Raji (cell line): ENCODE measurements around the gene SLIT3.

ENCODE experiments used
- POLR2A ChIP-seq: IDR thresholded peaks from 2 replicates; pipeline ENCODE4 v1.6.1; 2011; ENCODE audit warnings: low read depth, low read length, control low read depth; ENCODE audit not compliant: insufficient read depth

The SLIT3 gene

GRCh38 chr5:169219351-169219750, 81.6 kb downstream of the SLIT3 start:
- TF ChIP-seq POLR2A: no peak

- TF ChIP-seq POLR2A: no peak
Measured at GRCh38 chr5:169218861-169219260, 82.1 kb downstream of the SLIT3 start.

GRCh38 chr5:169218176-169218575, 82.8 kb downstream of the SLIT3 start:
- no peak for TF ChIP-seq POLR2A

GRCh38 chr5:169216866-169217265, 84.1 kb downstream of the SLIT3 start:
- no peak for TF ChIP-seq POLR2A

- TF ChIP-seq POLR2A: no peak
Measured at GRCh38 chr5:169213479-169213878, 87.5 kb downstream of the SLIT3 start.

GRCh38 chr5:169204788-169205400, 96.0 kb downstream of the SLIT3 start:
- no peak for TF ChIP-seq POLR2A

- TF ChIP-seq POLR2A: no peak
Measured at GRCh38 chr5:169202969-169203368, 98.0 kb downstream of the SLIT3 start.

- no peak for TF ChIP-seq POLR2A
Measured at GRCh38 chr5:169201597-169201996, 99.3 kb downstream of the SLIT3 start.

GRCh38 chr5:169200125-169200778, 100.7 kb downstream of the SLIT3 start:
- no peak for TF ChIP-seq POLR2A

- TF ChIP-seq POLR2A: no peak
Measured at GRCh38 chr5:169197343-169197742, 103.6 kb downstream of the SLIT3 start.

- TF ChIP-seq POLR2A: no peak
Measured at GRCh38 chr5:169196059-169196458, 104.9 kb downstream of the SLIT3 start.

- TF ChIP-seq POLR2A: no peak
Measured at GRCh38 chr5:169195601-169196000, 105.3 kb downstream of the SLIT3 start.

GRCh38 chr5:169192536-169192935, 108.4 kb downstream of the SLIT3 start:
- no peak for TF ChIP-seq POLR2A

GRCh38 chr5:169190849-169191248, 110.1 kb downstream of the SLIT3 start:
- no peak for TF ChIP-seq POLR2A

GRCh38 chr5:169185626-169186025, 115.3 kb downstream of the SLIT3 start:
- no peak for TF ChIP-seq POLR2A

- TF ChIP-seq POLR2A: no peak
Measured at GRCh38 chr5:169183576-169183975, 117.4 kb downstream of the SLIT3 start.

- TF ChIP-seq POLR2A: no peak
Measured at GRCh38 chr5:169182797-169183196, 118.1 kb downstream of the SLIT3 start.
